Urinary bladder (tissue), 4 donors: ENCODE data around the gene ADAM15. TPM values are rescaled to one million over a fixed set of nuclear protein-coding genes. Genes with fewer than 3 reads are reported as not detected.
A peak's percentile ranks its signal among the peaks of the same experiment; 100 is the strongest.

Experiments used
- DNase-seq: peaks from one replicate; pipeline ENCODE4 v3.0.0-alpha.2; 2015; ENCODE audit errors: extremely low spot score
- H3K27ac ChIP-seq: one replicate; pipeline ENCODE4 v1.5.1; 2013; ENCODE audit warnings: low read depth, mild to moderate bottlenecking, moderate library complexity
- H3K36me3 ChIP-seq: one replicate; pipeline ENCODE4 v1.6.1; 2013; ENCODE audit warnings: mild to moderate bottlenecking, moderate library complexity; ENCODE audit not compliant: insufficient read depth
- H3K4me1 ChIP-seq: one replicate; pipeline ENCODE4 v1.6.1; 2013; ENCODE audit warnings: mild to moderate bottlenecking, moderate library complexity; ENCODE audit not compliant: insufficient read depth
- H3K4me3 ChIP-seq: one replicate; pipeline ENCODE4 v1.5.1; 2013; ENCODE audit warnings: low read depth, low read length
- WGBS: extraction: QIAGEN DNeasy Blood & Tissue Kit; methylation state at CpG from one replicate; pipeline ENCODE4 v1.1.7; 2013; 5-methylcytosine and 5-hydroxymethylcytosine counted together
- polyA plus RNA-seq: library from polyadenylated mRNA; stranded (reverse); fragments of 200-250 nt; gene quantifications from one replicate; pipeline ENCODE4 v1.2.3, GENCODE V29; 2013
- total RNA-seq: library from RNA; depleted of rRNA; stranded (reverse); fragments of >200 nt; gene quantifications from one replicate; pipeline ENCODE4 v1.2.3, GENCODE V29; 2014
- donor health status: healthy with polysubstance abuse.
- donor health status: healthy.

The ADAM15 gene
- total and polyA plus RNA-seq, 2 donors, result 38.3 to 118 TPM

- DNase-seq, result no peak
- peak overlapping the region; percentile 52 for H3K27ac ChIP-seq
- 71% methylated on average over 16 of the region's 16 CpGs for WGBS
- no peaks in the 10 kb centered on the region for H3K36me3 ChIP-seq
- no peak overlapping the region for H3K4me3 ChIP-seq
- H3K4me1 ChIP-seq, result peaks cover under 1% of the 10 kb centered on the region
Measured at GRCh38 chr1:155008015-155008941, 42.8 kb upstream of the ADAM15 start.

GRCh38 chr1:155009221-155009711 lies 41.9 kb upstream of the ADAM15 start:
- Histone ChIP-seq H3K4me1 (peaks cover 2% of the 10 kb centered on the region), H3K4me3 (no peak overlapping the region), H3K27ac (no peak overlapping the region), H3K36me3 (no peaks in the 10 kb centered on the region)
- DNase-seq, result no peak
- WGBS, result 93% methylated on average over 12 of the region's 12 CpGs

GRCh38 chr1:155009742-155010141 lies 41.4 kb upstream of the ADAM15 start:
- Histone ChIP-seq H3K27ac (no peak overlapping the region), H3K36me3 (no peaks in the 10 kb centered on the region), H3K4me3 (no peak overlapping the region), H3K4me1 (peaks cover 2% of the 10 kb centered on the region)
- DNase-seq, result no peak
- WGBS, result 91% methylated on average over 5 of the region's 5 CpGs

DNA sequence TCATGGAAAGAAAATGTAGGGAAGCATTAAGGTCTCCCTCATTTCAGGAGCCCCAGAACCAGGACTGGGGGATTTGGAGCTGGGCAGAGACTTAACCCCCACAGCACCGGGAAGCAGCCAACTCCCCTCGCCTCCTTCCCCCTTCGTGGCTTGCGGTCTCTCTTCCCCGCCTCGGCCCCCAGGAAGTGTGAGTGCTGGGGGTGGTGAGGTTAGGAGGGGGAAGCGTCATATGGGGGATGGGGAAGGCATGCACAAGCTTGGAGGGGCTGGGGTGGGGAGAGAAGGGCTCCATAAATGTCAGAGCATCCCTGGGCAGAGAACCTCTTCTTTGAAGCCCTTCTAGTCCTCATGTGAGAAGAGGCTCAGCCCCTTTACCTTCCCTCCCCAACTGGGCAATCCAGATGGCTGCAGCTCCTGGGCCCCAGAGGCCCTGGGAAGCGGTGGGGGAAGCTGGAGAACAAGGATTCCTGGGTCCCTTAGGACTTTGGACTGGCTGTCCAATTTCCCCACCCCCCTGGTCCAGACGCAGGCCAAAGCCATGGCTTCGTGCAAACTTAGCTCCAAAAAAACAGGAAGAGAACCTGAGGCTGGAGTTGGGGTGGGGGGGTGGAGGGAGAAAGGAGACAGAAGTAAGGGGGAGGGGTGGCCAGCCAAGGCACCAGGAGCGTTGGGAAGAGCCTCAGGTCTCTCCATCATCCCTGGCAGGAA lies 40.8 kb upstream of the ADAM15 start:
- Histone ChIP-seq H3K4me1 (peaks cover 2% of the 10 kb centered on the region), H3K4me3 (no peak overlapping the region), H3K36me3 (no peaks in the 10 kb centered on the region), H3K27ac (peak overlapping the region; percentile 51)
- 51% methylated on average over 11 of the region's 11 CpGs for WGBS
- DNase-seq, result no peak

DNA sequence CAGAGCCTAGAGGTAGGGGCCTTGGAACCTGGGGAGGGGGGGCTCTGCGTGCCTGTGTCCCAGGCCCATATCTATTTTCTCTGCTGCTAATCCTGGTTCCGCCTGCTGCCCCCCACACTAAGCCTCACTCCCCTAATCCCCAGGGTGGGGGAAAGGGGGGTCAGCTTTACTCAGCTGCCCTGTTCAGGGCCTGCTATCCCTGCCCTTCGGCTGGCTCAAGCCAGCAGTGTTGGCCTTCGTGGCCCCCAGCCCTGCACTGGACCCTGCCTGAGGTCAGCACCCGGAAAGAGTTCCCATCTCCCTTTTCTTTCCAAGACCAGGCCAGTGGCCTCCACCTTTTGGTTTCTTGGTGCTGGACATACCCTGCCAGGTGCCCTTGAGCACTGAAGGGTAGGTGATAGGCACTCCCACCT lies 40.1 kb upstream of the ADAM15 start:
- DNase-seq, result no peak
- WGBS, result 61% methylated on average over 5 of the region's 5 CpGs
- H3K4me3 ChIP-seq, result no peak overlapping the region
- H3K27ac ChIP-seq, result peak overlapping the region; percentile 51
- no peaks in the 10 kb centered on the region for H3K36me3 ChIP-seq
- H3K4me1 ChIP-seq, result peaks cover 2% of the 10 kb centered on the region

DNA sequence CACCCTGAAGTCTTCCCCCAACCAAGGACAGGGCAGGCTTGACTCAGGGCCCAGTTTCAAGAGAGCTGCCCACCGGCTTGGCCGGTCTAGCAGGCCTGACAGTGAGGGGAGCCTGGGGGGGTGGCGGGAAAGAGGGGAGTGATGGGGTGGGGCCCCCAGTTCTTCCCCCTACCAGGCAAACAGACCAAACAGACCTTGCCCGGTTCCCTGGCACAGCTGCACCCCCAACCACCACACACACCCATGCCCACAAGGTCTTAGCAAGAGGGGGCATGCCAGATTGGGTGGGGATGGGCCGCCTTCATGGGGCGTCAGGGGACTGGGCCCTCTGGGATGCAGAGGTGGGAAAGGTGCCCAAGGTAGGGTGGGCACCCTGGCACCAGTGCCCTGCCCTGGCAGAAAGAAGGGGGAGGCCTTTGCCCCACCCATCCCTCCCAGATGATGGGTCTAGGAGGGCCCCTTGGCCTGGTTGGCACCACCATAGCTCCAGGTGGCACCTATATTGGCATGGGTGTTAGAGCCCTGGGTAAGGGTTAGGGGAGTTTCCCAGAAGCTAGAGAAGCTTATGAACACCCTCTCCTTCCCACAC lies 39.6 kb upstream of the ADAM15 start:
- Histone ChIP-seq H3K4me1 (peaks cover 2% of the 10 kb centered on the region), H3K4me3 (no peak overlapping the region), H3K36me3 (no peaks in the 10 kb centered on the region), H3K27ac (peak overlapping the region; percentile 51)
- no peak for DNase-seq
- WGBS, result 83% methylated on average over 6 of the region's 6 CpGs

DNA sequence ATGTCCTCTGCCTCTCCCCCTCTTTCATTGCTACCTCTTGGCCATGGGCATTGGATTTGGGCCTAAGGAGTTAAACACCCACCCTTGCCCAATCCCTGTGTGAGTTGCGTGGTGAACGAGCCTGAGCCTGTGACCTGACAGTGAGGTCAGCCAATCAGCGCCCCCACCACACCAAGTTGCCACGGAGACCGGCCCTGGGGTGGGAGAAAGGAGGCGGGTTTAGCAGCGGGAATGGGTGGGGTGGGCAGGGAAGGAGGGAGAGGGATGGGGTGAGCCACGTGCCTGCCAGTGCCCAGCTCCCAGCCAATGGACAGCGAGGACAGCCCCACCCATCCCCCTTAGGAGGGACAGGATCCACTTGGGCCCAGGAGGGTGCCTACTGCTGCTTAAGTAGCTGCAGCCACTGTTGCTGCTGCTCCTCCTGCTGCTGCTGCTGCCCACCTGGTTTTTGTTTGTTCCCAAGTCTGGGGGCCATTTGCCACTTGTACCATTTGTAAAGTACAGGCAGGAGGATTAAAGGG lies 39.0 kb upstream of the ADAM15 start:
- H3K4me3 ChIP-seq, result no peak overlapping the region
- no peaks in the 10 kb centered on the region for H3K36me3 ChIP-seq
- 22% methylated on average over 9 of the region's 9 CpGs for WGBS
- no peak for DNase-seq
- H3K27ac ChIP-seq, result peak overlapping the region; percentile 39
- H3K4me1 ChIP-seq, result peaks cover 2% of the 10 kb centered on the region

DNA sequence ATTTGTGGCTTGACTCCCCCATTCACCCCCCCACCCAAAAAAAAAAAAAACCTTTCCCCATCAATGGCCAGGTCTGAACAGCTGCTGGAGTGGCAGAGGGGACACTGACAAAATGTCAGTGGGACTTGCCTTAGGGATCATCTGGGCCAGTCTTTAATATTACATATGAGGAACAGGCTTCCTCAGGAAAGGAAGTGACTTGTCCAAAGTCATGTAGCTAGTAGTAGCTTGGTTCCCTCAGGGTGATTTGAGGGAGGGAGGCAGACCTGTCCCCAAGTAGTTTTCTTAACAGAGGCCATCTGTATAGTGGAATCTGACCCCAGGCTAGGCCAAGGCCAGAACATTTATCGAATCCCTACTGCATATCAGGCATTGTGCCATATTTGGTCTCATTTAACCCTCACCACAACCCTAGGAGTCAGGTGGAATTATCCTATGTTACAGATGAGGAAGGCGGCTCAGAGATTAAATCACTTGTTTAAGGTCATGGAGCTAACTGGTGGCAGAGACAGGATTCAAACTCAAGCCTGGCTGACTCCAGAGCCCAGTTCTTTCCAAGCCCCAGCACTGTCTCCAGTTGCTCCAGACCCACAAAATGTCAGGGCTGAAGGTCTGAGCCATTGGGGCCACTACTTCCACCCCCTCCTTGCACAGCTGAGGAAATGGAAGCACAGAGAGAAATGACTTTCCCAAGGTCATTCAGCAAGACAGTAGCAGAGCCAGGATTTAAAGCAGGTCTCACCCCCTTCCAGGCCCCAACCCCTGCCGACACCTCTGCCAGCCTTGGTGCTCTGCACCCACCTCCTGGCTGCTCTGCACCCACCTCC lies 38.1 kb upstream of the ADAM15 start:
- peaks cover 2% of the 10 kb centered on the region for H3K4me1 ChIP-seq
- DNase-seq, result no peak
- no peaks in the 10 kb centered on the region for H3K36me3 ChIP-seq
- H3K4me3 ChIP-seq, result no peak overlapping the region
- 79% methylated on average over 3 of the region's 3 CpGs for WGBS
- H3K27ac ChIP-seq, result no peak overlapping the region

- 52% methylated on average over 8 of the region's 8 CpGs for WGBS
- Histone ChIP-seq H3K27ac (no peak overlapping the region), H3K4me1 (peaks cover 2% of the 10 kb centered on the region)
Measured at GRCh38 chr1:155013632-155014031, 37.5 kb upstream of the ADAM15 start.

DNA sequence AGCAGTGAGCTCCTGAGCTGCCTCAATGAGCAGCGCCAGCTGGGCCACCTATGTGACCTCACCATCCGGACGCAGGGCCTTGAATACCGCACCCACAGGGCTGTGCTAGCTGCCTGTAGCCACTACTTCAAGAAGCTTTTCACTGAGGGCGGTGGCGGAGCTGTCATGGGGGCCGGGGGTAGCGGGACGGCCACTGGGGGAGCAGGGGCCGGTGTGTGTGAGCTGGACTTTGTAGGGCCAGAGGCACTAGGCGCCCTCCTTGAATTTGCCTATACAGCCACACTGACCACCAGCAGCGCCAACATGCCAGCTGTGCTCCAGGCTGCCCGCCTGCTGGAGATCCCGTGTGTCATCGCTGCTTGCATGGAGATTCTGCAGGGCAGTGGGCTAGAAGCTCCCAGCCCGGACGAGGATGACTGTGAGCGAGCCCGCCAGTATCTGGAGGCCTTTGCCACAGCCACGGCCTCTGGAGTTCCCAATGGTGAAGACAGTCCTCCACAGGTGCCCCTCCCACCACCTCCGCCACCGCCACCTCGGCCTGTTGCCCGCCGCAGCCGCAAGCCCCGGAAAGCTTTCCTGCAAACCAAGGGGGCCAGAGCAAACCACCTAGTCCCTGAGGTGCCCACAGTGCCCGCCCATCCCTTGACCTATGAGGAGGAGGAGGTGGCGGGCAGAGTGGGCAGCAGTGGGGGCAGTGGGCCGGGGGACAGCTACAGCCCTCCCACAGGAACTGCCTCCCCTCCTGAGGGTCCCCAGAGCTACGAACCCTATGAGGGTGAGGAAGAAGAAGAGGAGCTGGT lies 36.2 kb upstream of the ADAM15 start:
- 88% methylated on average over 31 of the region's 31 CpGs for whole genome bisulfite sequencing
- Histone ChIP-seq H3K4me3 (no peak overlapping the region), H3K4me1 (peaks cover 2% of the 10 kb centered on the region)

More at GRCh38 chr1:155013632-155014031, 37.5 kb upstream of the ADAM15 start:
- no peak for DNase-seq
- H3K4me3 ChIP-seq, result no peak overlapping the region
- H3K36me3 ChIP-seq, result no peaks in the 10 kb centered on the region

DNA sequence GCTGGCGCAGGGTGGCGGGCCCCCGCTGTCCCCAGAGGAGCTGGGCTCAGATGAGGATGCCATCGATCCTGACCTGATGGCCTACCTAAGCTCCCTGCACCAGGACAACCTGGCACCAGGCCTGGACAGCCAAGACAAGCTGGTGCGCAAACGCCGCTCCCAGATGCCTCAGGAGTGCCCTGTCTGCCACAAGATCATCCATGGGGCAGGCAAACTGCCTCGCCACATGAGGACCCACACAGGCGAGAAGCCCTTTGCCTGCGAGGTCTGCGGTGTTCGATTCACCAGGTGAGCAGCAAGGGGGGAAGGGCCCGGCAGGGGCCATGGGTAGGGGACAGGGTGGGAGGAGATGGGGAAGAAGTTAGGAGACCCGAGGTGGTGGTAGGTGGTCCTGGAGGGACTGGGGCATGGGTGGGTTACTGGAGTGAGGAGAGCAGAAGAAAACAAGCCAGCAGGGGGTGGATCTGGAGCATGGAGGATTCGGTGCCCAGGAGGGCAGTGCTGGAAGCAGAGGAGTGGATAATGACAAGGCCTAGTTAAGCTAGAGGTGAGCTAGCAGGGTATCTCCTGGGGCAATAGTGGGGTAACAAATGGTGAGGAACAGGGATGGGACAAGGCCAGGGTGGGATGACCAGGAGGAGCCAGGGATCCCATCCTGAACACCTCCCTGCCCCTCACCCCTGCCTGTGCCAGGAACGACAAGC lies 35.4 kb upstream of the ADAM15 start:
- Histone ChIP-seq H3K4me1 (peaks cover 2% of the 10 kb centered on the region), H3K4me3 (no peak overlapping the region), H3K36me3 (no peaks in the 10 kb centered on the region), H3K27ac (no peak overlapping the region)
- DNase-seq, result no peak
- WGBS, result 86% methylated on average over 16 of the region's 16 CpGs

More for the DNA sequence above, 36.2 kb upstream of the ADAM15 start:
- Histone ChIP-seq H3K27ac (no peak overlapping the region), H3K36me3 (no peaks in the 10 kb centered on the region)
- DNase-seq, result no peak
